Uterine smooth muscle cell (primary cell): ENCODE data around the gene TERB1. TPM values are rescaled to one million over a fixed set of nuclear protein-coding genes. Genes with fewer than 3 reads are reported as not detected.

Experiments used
- total RNA-seq: library from RNA; depleted of rRNA; stranded (reverse); fragments of >200 nt; gene quantifications from 2 replicates; pipeline ENCODE4 v1.2.3, GENCODE V29; 2014

Gene TERB1
- total RNA-seq: 0.11 TPM in 1 of 2 replicates, not detected in the other

GRCh38 chr16:66801320-66802105 is at the start of gene TERB1:
TERB1 (minus strand) TSS chr16:66801584; CDS start chr16:66796798, 4,786 bp downstream.

GRCh38 chr16:66844342-66845079 is 43.1 kb upstream of the TERB1 start, which contains the start of gene CA7:
CA7 (plus strand) TSS chr16:66844414; CDS start chr16:66844488, 74 bp downstream.

GRCh38 chr16:66830422-66831404 is 29.3 kb upstream of the TERB1 start, which contains the start of gene NAE1:
NAE1 (minus strand) TSS chr16:66830976; CDS start chr16:66830899, 77 bp downstream.

GRCh38 chr16:66751303-66751991 is 49.9 kb downstream of the TERB1 start, which contains the start of gene DYNC1LI2:
DYNC1LI2 (minus strand) TSS chr16:66751609; CDS start chr16:66751591, 18 bp downstream.

Other genes starting within 250 kb of the TERB1 start
- 61.1 and 62.4 TPM in 2 replicates for gene CKLF, start 249.0 kb downstream of the TERB1 start, total RNA-seq
- gene CMTM1, start 235.1 kb downstream of the TERB1 start, total RNA-seq: 1.2 and 1.5 TPM in 2 replicates
- not detected in 2 replicates for gene CMTM2, start 222.1 kb downstream of the TERB1 start, total RNA-seq
- 8.5 and 13.9 TPM in 2 replicates for gene CMTM3, start 196.9 kb downstream of the TERB1 start, total RNA-seq
- gene CMTM4, start 104.8 kb downstream of the TERB1 start, total RNA-seq: 19.6 and 20.6 TPM in 2 replicates
- gene DYNC1LI2, start 50.0 kb downstream of the TERB1 start, total RNA-seq: 131 and 156 TPM in 2 replicates
- 69.6 and 122 TPM in 2 replicates for gene NAE1, start 29.4 kb upstream of the TERB1 start, total RNA-seq
- not detected in 2 replicates for gene CA7, start 42.8 kb upstream of the TERB1 start, total RNA-seq
- 17.1 and 17.7 TPM in 2 replicates for gene PDP2, start 78.9 kb upstream of the TERB1 start, total RNA-seq
- not detected in 2 replicates for gene CDH16, start 117.3 kb upstream of the TERB1 start, total RNA-seq
- gene RRAD, start 124.0 kb upstream of the TERB1 start, total RNA-seq: 3.8 and 8.0 TPM in 2 replicates
- 227 and 229 TPM in 2 replicates for gene CIAO2B, start 132.8 kb upstream of the TERB1 start, total RNA-seq
- 23.8 and 29.5 TPM in 2 replicates for gene CES2, start 133.9 kb upstream of the TERB1 start, total RNA-seq
- gene CES3, start 159.7 kb upstream of the TERB1 start, total RNA-seq: 0.25 and 0.55 TPM in 2 replicates
- gene CES4A, start 187.0 kb upstream of the TERB1 start, total RNA-seq: 1.00 and 2.2 TPM in 2 replicates
- 121 and 197 TPM in 2 replicates for gene CBFB, start 227.6 kb upstream of the TERB1 start, total RNA-seq